NOMO-1 (cell line): Measurements from ENCODE around the gene PDE11A.

Experiments
- DNase-seq, 2 experiments: peaks; one replicate each; lab custom pipeline; 2025; ENCODE audit not compliant: unreplicated experiment in 2 of 2; lab: John Stamatoyannopoulos, UW

The PDE11A gene

DNA sequence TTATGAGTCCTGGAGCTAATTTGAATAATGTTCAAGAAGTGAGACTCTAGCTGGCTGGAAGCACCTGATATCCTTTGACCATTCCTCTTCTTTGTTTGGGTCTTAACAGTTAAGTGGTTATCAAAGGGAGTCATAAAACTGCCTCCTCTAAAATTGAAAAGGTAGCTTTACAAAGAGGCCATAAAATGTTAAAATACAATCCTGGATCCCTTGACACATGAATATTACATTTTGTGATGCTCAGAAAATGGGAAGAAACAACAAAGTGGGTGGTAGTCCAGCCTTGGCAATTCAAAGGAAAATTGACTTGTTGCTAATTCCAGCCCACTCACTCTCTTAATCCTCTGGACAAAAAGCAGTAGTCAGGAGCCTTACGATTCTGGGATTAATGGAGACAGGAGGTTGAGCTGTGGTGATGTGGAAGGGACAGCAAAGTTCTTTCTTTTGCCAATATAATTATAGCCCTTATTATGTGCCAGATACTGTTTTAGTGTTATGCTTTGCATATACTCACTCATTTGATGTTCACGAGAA lies 339.2 kb downstream of the PDE11A start:
- no peak for DNase-seq

DNA sequence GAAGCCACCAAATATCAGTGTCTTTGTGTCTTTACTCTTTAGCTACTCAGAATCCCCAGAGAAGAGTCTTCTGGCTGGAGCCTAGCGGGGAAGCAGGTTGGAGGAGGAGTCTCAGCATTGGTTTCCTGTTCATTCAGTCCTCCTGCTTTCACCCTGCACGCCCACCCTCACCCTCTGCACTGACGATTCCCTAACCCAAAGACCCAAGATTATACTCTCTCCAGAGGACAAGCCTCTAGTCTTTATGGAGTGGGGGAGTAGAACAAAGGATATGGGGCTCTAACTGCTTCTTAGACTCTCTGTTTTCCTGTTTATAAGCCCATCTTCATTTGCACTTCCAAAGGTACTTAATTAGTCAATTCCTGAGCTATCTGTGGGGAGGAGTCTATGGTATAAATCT lies 341.2 kb downstream of the PDE11A start:
- DNase-seq: no peak

DNA sequence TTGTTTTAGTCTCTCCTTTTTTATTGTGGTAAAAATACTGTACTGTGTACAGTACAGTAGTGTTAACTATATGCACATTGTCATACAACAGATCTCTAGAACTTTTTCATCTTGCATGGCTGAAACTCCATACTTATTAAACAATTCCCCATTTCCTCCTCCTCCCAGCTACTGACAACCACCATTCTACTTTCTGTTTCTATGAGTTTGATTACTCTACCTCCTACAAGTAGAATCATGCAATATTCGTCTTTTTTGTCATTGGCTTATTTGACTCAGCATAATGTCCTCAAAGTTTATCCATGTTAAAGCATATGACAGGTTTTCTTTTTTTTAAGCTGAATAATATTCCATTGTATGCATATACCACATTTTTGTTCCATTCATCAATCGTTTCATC lies 341.8 kb downstream of the PDE11A start:
- no peak for DNase-seq

DNA sequence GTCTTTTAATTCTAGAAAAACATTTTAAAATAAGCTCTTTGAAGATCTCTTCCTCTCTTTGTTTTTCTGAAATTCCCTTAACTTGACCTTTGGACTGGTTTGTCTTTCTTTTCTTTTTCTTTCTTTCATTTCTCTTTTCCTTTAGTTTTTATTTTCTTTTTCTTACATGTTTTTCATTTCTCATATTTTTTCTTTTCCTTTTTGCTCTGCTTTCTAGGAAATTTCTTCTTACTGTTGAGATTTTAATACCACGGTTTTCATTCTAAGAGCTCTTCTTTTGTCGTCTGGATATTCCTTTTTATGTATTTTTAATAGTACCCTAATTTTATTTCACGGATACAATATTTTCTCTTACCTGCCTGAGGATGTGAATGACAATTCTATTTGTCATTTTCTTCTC lies 342.2 kb downstream of the PDE11A start:
- no peak for DNase-seq

DNA sequence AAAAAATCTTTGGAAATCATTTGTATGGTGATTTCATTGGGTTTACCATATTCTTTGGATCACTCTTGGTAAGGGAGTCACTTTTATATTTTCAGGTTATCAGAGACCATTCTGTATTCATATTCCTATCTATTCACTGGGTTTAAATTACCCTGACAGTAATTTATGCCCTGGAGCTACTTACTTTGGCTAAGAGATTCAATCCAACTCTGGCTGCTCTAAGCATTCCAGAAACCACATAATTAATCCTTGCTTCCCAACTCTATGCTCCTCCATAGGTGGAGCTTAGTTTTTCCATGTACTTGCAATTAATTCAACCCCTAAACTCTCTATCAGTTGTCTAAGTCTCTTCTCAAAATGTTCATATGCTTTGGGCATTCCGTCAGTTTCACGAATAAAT lies 343.7 kb downstream of the PDE11A start:
- DNase-seq: no peak

DNA sequence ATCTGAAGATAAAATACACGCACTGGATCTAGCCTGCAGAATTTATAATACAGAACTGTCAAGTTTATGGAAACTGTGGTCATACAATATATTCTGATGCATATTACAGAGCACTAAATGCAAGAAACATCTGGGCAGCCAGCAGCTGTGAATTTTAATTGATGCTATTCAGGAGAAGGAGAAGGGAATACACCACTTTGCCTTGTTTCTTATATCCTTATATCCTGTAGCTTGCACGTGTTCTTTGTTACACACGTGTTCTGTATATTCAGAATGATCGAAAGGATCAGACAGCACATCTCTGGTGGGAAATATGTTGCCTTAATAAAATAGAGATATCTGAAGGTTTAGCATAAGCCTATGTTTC lies 344.2 kb downstream of the PDE11A start:
- DNase-seq: no peak

DNA sequence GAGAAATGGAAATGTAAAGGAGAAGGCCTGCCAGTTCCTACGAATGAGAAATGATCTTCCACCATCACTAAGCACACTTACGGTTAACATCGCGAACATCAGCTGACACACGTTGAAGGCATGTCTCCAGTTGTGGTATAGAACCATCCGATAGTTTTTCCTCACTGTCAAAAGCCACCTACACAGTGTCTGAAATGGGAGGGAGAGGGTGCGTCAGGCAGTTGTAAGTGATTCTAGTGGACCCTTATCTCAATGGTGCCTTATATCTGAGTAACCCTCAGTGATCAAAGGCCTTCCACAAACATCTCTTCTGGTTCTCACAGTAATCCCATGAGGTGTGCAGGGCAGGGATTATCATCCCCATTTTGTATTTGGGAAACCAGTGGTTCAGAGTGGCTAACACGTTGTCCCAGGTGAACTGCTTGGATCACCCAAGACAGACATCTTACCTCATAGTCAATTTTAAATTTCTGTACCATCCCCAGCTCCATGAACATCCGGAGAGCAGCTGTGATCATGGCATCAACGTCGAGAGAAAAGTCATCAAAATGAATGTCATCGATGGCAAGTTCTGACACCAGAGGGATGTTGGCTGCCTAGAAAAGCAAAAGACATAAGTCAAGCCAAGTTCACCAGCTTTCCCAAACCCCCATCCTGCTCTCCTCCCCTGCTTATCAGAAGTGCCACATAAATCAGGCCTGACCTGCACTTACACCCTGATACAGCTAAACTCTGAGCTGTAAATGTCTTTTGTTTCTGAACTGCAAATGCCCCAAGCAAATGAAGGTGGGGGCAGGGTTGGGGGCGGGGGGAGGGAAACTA lies 344.8 kb downstream of the PDE11A start:
- DNase-seq: no peak

DNA sequence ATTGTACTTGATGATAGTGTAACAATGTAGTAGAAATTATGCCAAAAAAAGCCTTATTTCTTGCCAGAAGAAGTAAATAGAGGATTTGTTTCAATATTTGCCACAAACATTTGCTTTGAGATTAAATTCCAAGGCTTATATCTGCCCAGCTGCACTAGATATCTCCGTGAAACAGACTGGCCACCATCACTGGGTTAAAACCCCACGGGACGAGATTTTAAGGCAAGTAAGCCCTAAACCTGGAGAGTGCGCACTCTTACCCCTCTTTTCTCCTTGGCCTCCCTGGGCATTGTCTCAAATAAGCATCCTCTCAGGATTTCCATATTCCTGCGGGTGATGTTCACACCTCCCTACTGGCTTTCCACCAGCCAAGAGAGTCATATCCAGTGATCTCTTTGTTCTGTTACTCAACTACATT lies 345.6 kb downstream of the PDE11A start:
- DNase-seq: no peak

DNA sequence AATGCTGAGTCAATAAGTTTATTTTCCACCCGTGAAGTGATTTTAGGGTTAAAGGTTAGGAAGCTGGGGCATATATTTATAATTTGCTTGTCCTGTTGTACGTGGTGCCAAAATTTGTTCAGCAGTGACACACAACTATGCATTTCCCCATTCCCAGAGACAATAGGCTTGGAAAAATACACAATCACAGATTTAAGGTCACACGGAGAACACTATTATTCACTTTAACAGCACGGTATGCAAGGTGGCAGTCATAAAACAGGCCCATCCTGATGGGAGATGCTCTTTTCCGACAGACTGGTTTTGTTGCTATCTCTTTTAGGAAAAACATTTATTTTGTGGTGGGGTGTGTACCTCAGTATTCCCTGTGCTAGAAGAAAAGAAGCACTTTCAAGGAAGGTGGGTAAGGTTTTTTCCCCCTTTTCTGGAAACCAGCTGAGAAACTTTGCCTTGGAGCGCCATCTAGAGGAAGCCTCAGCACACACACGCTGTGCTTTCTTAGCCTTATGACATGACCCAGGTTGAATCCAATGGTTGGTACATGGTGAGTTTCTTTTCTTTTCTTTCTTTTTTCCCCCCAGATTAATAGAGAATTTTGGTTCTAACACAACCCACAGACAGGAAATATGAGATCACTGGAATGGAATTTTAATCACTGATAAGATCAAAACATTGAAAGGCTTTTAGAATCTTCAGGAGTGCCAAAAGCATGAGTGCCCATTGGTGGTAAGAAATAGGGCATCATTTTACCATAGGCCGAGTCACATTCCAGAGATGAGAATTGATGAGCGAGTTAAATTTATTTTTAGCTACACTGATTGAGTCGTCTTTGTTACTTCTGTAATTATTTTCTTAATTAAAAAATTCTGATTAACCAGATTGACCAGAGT lies 347.9 kb downstream of the PDE11A start:
- peak; percentile 19 to 39 for DNase-seq

DNA sequence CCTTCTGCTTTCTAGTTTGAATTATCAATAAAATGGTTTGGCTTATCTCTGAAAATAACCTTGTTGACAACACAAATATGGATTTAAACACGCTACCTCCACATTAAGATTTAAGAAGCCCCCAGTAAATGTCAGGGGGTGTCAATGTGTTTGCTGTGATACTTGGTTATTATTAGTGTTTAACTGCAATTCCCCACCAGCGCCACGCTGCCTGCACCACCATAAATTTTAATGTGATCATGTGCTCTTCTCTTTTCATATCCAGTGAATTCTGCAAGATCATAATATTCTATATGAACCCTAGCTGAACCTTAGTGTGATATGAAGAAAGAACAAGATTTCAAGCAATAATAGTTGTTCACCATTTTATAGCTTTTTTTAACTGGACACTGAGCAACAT lies 349.3 kb downstream of the PDE11A start:
- no peak for DNase-seq

DNA sequence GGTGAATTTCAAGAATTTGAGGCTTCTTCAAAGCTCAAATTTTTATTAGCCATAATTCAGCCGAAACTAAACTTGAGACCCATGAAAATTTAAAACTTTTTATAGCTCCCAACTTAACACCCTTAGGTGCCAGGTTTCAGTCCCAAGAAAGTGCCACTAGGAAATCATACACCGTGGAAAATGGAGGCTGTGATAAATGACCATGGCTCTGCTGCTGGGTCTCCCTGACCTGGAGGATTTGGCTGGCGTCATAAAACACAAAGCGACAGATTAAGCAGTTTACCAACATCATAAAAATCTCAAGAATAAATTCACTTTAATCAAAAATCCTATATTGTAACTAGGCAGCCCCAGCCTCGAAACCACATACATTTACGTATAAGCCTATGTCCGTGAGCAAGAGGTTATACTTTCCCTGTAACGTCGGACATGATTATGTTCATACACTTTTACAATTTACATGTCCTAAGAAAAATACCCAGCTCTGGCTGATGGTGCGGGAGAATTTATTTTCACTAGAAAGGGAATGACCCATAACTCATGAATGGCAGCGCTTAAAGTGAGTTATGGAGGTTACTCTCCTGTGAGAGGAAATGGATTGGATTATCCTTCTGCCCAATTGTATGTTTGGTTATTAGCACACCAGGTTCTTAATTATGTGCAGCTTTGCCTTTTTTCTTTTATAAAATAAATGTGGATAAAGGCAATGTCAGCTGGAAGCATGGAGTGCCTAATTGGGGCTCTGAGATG lies 350.6 kb downstream of the PDE11A start:
- DNase-seq: no peak

DNA sequence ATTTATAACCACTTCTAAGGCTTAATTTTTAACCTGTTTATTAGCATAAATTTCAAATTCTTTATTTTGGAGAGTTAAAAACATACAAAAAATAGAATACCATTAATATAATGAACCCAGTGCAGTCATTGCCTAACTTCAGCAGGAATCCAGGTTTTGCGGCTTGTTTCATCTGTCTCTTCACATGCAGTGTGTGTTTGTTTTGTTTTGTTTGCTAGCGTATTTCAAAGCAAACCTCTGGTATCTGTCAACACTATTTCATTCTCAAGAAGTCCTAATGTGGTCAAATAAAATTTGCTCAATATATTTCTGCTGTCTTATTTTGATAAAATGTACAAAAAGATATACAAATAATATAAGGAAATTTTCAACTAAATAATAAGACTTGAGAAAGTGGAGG lies 351.5 kb downstream of the PDE11A start:
- DNase-seq: no peak

DNA sequence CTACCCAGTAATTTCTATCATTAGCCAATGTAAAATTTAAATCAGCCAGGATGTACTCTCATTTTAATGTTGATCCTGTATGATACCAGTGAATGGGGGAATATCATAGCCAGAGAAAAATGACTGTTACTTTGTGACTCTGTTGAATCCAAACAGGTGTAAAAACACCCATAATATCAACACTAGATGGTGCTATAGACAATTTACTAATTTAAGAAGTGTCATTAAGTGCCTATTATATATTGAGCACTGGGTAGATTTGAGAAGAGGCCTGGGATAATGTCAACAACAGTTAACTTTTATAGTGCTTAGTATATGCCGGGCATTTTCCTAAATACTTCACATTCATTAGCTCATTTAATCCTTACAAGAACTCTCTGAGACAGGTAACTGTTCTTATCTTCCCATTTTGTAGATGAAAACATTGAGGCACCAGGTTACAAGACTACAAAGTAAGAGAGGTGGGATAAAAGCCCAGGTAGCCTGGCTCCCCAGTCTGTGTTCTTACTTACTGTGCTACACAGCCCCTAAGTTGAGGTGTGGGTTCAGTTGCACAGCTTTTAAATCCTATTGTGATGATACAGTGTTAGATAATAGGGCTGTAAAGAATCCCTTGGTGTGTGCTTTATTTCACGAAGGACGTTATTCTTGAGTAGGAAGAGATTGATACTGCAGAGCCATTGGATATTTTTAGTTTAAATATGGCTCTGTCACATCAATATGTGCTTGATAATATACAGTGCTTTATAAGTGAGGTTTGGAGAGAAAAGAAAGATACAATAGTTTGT lies 354.6 kb downstream of the PDE11A start:
- DNase-seq: no peak

DNA sequence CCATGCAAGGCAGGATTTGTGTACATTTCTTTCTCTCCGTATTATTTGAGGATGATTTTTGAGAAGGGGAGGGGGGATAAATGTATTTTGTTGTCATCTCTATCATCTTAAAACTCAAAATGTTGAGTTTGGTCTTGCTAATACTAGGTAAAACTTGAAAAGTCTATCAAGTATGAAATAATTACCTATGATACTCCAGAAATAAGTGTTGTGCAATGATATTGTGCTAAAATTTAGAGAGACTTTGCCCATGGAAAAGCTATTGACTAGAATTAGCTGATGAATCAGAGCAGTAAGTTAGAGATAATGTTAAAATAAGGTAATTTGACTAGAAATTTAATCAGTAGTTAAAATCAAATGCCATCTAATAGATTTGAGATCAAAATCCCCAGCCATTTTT lies 356.1 kb downstream of the PDE11A start:
- DNase-seq: no peak

DNA sequence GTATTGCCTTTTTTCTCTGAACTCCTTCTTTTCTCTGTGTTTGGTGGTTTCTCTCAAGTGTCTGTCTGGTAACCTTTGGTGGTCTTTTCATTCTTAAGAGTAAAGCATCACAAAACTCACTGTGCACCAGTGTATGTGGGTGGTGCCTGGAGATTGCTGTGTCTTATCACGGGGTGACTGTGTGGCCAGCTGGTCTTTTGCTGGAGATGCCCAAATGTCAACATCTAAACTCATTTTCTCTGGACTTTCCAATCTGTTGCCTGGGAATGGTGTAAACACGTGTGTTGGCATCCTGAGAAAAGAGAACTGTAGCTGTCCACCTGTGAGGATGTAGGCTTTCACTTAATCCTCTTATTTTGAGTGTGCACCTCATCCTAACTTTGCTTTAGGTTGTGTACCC lies 356.8 kb downstream of the PDE11A start:
- no peak for DNase-seq

DNA sequence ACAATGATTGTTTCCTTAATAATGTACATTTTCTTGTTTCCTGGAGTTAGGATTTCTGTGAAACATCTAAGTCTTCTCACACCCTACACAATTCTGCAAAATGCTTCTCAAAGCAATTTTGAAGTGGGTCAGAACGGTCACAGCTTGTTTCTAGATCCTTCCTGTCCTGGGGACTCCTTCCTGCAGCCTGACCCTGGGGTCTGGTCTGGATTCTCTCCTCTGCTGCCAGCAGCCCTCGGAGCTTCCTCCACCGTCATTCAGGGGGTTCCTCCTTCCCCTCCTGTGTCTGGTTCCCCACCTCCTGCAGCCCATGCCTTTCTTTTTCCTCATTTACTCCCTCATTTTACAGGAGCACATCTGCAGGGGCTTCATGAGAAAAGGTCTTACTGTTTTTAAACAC lies 357.9 kb downstream of the PDE11A start:
- DNase-seq: no peak

DNA sequence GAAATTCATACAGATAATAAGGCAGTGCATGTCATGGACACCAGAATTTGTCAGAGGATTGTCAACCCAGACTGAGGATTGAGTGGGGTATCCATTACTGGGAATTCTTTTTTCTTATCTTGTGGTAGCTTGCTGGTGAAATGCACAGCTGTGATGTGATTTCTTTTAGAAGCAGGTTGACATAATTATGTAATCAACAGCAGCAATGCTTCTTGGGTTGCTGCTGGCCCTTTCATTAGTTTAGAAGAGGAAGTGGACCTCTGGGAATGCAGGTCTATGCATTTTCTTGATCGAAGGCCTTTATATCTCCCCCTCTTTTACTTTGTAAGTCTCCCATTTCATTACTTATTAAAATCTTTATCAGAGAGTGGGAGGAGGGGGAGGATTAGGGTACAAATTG lies 360.1 kb downstream of the PDE11A start:
- peak in 1 of 2 experiments; percentile 35 for DNase-seq

DNA sequence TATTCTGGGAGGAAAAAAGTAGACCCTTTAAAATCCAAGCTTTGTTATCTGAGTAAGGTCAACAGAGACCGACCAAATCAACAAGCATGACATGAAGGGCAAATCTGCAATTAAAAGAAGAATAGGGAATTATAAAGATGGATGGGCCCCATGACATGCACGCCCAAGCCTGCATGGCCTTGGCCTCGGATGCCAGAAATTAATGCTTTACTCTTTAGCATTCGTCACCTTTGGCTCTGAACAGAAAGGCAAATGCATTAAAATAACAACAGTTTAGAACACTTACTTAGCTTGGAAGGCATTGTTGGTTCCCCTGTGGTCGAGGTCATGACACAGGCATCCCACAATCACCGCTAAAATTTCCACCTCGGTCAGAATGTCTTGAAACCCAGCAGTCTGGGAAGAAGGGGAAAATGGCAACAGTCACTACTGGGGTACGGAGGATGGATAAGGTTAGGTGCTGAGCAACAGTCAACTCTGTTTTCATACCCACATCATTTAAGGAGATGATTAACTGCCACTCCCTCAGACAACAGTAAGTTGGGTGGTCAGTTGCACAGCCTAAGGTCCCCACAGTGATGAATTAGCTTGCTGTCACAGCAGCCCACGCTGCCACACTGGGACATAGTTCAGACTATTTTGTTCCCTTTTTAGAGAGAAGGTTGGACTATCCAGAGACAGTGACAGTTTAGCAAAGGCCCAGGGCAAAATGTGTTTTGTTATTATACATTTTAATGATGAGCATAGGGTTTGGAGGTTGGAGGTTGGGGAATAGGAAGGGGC lies 360.9 kb downstream of the PDE11A start:
- DNase-seq: no peak

DNA sequence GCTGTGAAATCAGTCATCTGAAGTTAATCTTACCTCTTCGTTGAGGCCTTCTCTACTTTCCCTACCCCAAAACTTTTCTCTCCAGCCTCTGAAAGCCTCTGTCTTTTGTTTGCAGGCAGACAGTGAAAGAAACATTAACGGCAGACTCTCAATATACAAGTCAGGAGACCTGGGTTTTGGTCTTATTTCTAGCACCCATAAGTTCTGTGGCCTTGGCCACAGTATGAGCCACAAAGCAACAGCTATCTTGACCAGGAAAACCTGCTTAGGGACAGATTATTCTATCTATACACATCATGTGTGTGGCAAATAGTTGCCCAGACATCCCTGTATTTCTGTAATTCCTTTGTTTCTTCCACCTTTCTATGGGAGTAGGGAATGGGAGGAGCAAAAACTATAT lies 361.7 kb downstream of the PDE11A start:
- DNase-seq: no peak

DNA sequence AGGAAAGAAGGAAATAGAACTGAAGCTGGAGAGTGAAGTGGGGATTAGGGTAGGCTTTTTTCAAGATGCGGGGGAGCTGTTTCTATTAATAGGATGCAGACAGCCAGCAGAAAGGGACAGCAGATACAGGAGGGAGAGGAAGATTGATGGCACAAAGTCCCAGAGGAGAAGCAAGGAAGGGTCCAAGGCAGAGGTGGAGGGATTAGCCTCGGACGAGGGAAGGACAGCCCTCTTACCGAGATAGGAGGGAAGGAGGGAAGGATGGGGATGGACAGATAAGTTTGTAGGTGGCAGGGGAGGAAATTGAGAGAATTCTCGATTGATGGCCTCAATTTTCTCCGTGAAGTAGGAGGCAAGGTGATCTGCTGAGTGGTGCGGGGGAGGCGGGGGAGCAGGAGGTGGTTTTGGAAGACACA lies 362.6 kb downstream of the PDE11A start:
- no peak for DNase-seq
